Endothelial cell of umbilical vein (primary cell): ENCODE results near the gene C14orf119. TPM values are rescaled to one million over a fixed set of nuclear protein-coding genes. Genes with fewer than 3 reads are reported as not detected.

Experiments
- BruUV-seq: library from RNA; stranded (reverse); fragments of 400-500 nt; replicated peaks from 2 replicates; lab custom pipeline; 2021; lab: Mats Ljungman, UMichigan
- CTCF ChIA-PET: fragments of 300-600, 350-600 bp; sonication (Branson Sonifier 250); formaldehyde crosslinking; loops from one replicate; lab custom pipeline; 2021; ENCODE audit warnings: antibody characterized with exemption, inconsistent platforms; lab: Charles Lee
- POLR2A ChIA-PET: fragments of 300-600, 350-600 bp; sonication (Branson Sonifier 250); formaldehyde crosslinking; loops from one replicate; lab custom pipeline; 2021; ENCODE audit warnings: antibody characterized with exemption, inconsistent platforms; lab: Charles Lee
- DNase-seq: peaks from one replicate; pipeline ENCODE4 v3.0.0-alpha.2; 2011; ENCODE audit warnings: low read depth, low spot score
- FAIRE-seq: peaks from 2 replicates; lab custom pipeline; 2011; peaks lifted over from hg19 to GRCh38; lab: Jason Lieb, UNC
- H2AFZ ChIP-seq: 2 replicates; pipeline ENCODE4 v1.6.0; 2012; ENCODE audit warnings: low read depth, low read length, control low read depth, inconsistent platforms
- H3K27ac ChIP-seq: 2 replicates; pipeline ENCODE4 v1.5.1; 2011; ENCODE audit warnings: low read depth, mild to moderate bottlenecking, control low read depth, low read length, moderate library complexity; ENCODE audit not compliant: insufficient read depth
- H3K27me3 ChIP-seq, 2 experiments: 2 replicates each; pipeline versions ENCODE4 v1.6.0 to v1.6.1; 2011; ENCODE audit warnings: low read length in 2 of 2, mixed read lengths in 1 of 2; ENCODE audit not compliant: control insufficient read depth in 2 of 2, insufficient read depth in 2 of 2
- H3K36me3 ChIP-seq, 2 experiments: 2 replicates in 1 of 2; 3 replicates in 1 of 2; pipeline ENCODE4 v1.5.1; 2011; ENCODE audit warnings: low read length in 2 of 2, mild to moderate bottlenecking in 1 of 2, moderate library complexity in 1 of 2; ENCODE audit not compliant: control insufficient read depth in 2 of 2, insufficient read depth in 2 of 2; ENCODE audit errors: extremely low read depth in 1 of 2
- H3K4me1 ChIP-seq: 3 replicates; pipeline ENCODE4 v1.5.1; 2011; ENCODE audit warnings: mild to moderate bottlenecking, low read length; ENCODE audit not compliant: control insufficient read depth, insufficient read depth; ENCODE audit errors: extremely low read depth
- H3K4me2 ChIP-seq: 2 replicates; pipeline ENCODE4 v1.6.1; 2011; ENCODE audit warnings: low read length, control low read depth, mixed read lengths; ENCODE audit not compliant: insufficient read depth
- H3K4me3 ChIP-seq, 3 experiments: fragments of 200-600 bp in 1 of 3; sonication (generic), shearing (Covaris generic) in 1 of 3; replicated peaks in 1 of 3; 2 replicates each; pipeline ENCODE4 v1.5.1; 2011 to 2016; ENCODE audit warnings: control low read depth in 3 of 3, low read length in 3 of 3, mild to moderate bottlenecking in 2 of 3, inconsistent platforms in 1 of 3, low read depth in 1 of 3, moderate library complexity in 1 of 3; ENCODE audit not compliant: insufficient read depth in 1 of 3
- H3K79me2 ChIP-seq: 2 replicates; pipeline ENCODE4 v1.6.0; 2012; ENCODE audit warnings: low read length, inconsistent platforms; ENCODE audit not compliant: control insufficient read depth, insufficient read depth
- H3K9ac ChIP-seq: replicated peaks from 2 replicates; pipeline ENCODE3; 2011; ENCODE audit warnings: low read length, control low read depth; ENCODE audit not compliant: insufficient read depth; ENCODE audit errors: extremely low read depth
- H3K9me1 ChIP-seq: replicated peaks from 3 replicates; pipeline ENCODE4 v1.6.0; 2011; ENCODE audit warnings: mild to moderate bottlenecking, low read length; ENCODE audit not compliant: control insufficient read depth, insufficient read depth; ENCODE audit errors: extremely low read depth
- H3K9me3 ChIP-seq: replicated peaks from 2 replicates; pipeline ENCODE4 v1.5.1; 2012; ENCODE audit warnings: low read length, inconsistent platforms; ENCODE audit not compliant: control insufficient read depth, insufficient read depth
- H4K20me1 ChIP-seq: replicated peaks from 2 replicates; pipeline ENCODE3; 2011; ENCODE audit warnings: mild to moderate bottlenecking, low read length; ENCODE audit not compliant: control insufficient read depth, insufficient read depth; ENCODE audit errors: extremely low read depth
- EZH2 ChIP-seq: IDR thresholded peaks from 2 replicates; pipeline ENCODE4 v1.6.1; 2012; ENCODE audit warnings: borderline replicate concordance, low read depth, mild to moderate bottlenecking, moderate library complexity, low read length, inconsistent platforms; ENCODE audit not compliant: severe bottlenecking
- FOS ChIP-seq: IDR thresholded peaks from 2 replicates; pipeline ENCODE4 v1.6.1; 2011; ENCODE audit warnings: mild to moderate bottlenecking, low read length, moderate library complexity, borderline replicate concordance; ENCODE audit not compliant: insufficient read depth
- GATA2 ChIP-seq: IDR thresholded peaks from 2 replicates; pipeline ENCODE4 v1.7.0; 2011; ENCODE audit warnings: low read depth, mild to moderate bottlenecking, moderate library complexity, mixed read lengths, low read length; ENCODE audit not compliant: insufficient read length, insufficient read depth
- JUN ChIP-seq: IDR thresholded peaks from 2 replicates; pipeline ENCODE4 v1.6.1; 2011; ENCODE audit warnings: borderline replicate concordance, low read depth; ENCODE audit not compliant: insufficient read length, insufficient read depth
- MYC ChIP-seq: IDR thresholded peaks from one replicate; pipeline ENCODE4 v1.6.1; 2011; ENCODE audit warnings: mild to moderate bottlenecking, low read depth, low read length
- POLR2A ChIP-seq: IDR thresholded peaks from 2 replicates; pipeline ENCODE4 v1.6.1; 2012; ENCODE audit warnings: low read depth, mild to moderate bottlenecking, control low read depth, low read length
- POLR2AphosphoS5 ChIP-seq: IDR thresholded peaks from 2 replicates; pipeline ENCODE4 v1.6.1; 2012; ENCODE audit warnings: low read depth, mild to moderate bottlenecking, control low read depth, low read length, moderate library complexity; ENCODE audit not compliant: insufficient read depth
- dilution Hi-C: fragments of 300-500 bp; cut with MboI; formaldehyde crosslinking; loops from one replicate; pipeline ENCODE4 v1.15.0; 2019; ENCODE audit warnings: low sequenced_read_pairs; ENCODE audit not compliant: extremely low pct_ligation_motif_present
- intact Hi-C: fragments of 100-400 bp; cut with micrococcal nuclease; formaldehyde crosslinking; loops from one replicate; pipeline ENCODE4 v1.10.0; 2022
- polyA plus RNA-seq, 4 experiments: library from polyadenylated mRNA; depleted of rRNA in 3 of 4; stranded (reverse) in 3 of 4; unstranded in 1 of 4; fragments of >200 nt; gene quantifications; 2 replicates each; pipeline versions ENCODE4 v1.2.1 to v1.2.3, GENCODE V29; 2011 to 2012; ENCODE audit warnings: missing spikeins in 1 of 4
- total RNA-seq: library from RNA; stranded (reverse); gene quantifications from 2 replicates; pipeline ENCODE4 v1.2.3, GENCODE V29; 2021
- TF ChIP-seq, protein P1 (sequence below): IDR thresholded peaks from 2 replicates; pipeline ENCODE4 v1.6.1; 2011; ENCODE audit not compliant: insufficient read depth, insufficient read length
- TF ChIP-seq, protein P2 (sequence below), 2 donors: IDR thresholded peaks; 1 replicate in 1 of 2; 2 replicates in 1 of 2; pipeline ENCODE4 v1.5.1; 2011; ENCODE audit warnings: low read length in 2 of 2, mild to moderate bottlenecking in 2 of 2, moderate library complexity in 2 of 2, control low read depth in 1 of 2, inconsistent platforms in 1 of 2, low read depth in 1 of 2; ENCODE audit not compliant: insufficient read depth in 1 of 2; ENCODE audit errors: extremely low read depth in 1 of 2

C14orf119 gene
- total and polyA plus RNA-seq, 2 donors (not counting 3 experiments of a cell fraction or from before 2014, with no cell fraction given) = 58.3 to 60.5 TPM

DNA sequence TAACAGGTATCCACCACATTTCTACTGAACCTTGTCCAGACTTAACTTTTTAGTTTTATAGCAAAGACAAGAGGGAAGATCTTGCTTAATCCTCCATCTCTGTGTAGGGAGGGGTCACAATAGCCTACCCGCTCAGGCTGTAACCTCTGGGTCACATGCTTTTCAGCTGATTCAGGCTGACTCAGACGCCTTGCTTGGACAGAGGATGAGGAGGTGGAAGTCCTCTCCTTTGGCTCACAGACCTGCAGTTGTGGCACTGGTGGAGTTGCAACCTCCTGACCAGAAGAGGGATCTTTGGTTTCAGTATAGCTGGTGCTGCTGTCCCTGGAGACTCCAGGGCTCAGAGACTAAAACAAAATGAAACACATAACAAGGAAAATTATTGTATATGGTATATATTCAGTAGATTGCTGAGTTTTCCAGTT is 16.6 kb upstream of the C14orf119 start:
- peak; percentile 82 for DNase-seq
- intact Hi-C loops (loop anchor here (1.0 to 2.0 kb wide), 2 partner anchors 9 to 16 kb away; partner anchors contain the start of genes ACIN1 and C14orf119), dilution Hi-C loops (no loop called here)
- peaks cover 34 to 42% of the 10 kb centered on the region in 2 experiments for H3K36me3 ChIP-seq
- no peak overlapping the region for H3K4me3 ChIP-seq
- POLR2A ChIA-PET = interaction anchor here (0.6 to 1.0 kb wide), 3 partner anchors 10 to 17 kb away, joined by 4 to 5 read pairs (median 5); partner anchors contain the start of genes ACIN1 and C14orf119
- CTCF ChIA-PET = interaction anchor here (1.2 to 5.1 kb wide), 11 partner anchors 10 to 108 kb away, joined by 3 to 88 read pairs (median 20); partner anchors contain the start of genes ACIN1, C14orf119, CDH24 and CEBPE
- H3K79me2 ChIP-seq = peaks cover 8% of the 10 kb centered on the region
- H3K9ac ChIP-seq = peak overlapping the region; percentile 8
- BruUV-seq = no TSS peak
- no peaks in the 10 kb centered on the region for H4K20me1 ChIP-seq
- FAIRE-seq = peak; percentile 97
- peak overlapping the region; percentile 2 for H3K4me2 ChIP-seq
- no peaks in the 10 kb centered on the region for H3K27me3 ChIP-seq
- no peak overlapping the region for H2AFZ ChIP-seq
- no peaks in the 10 kb centered on the region for H3K9me1 ChIP-seq
- peaks cover 24% of the 10 kb centered on the region for H3K4me1 ChIP-seq
- peak overlapping the region; percentile 64 for H3K27ac ChIP-seq
- H3K9me3 ChIP-seq = no peaks in the 10 kb centered on the region
- TF ChIP-seq, protein P1, sequence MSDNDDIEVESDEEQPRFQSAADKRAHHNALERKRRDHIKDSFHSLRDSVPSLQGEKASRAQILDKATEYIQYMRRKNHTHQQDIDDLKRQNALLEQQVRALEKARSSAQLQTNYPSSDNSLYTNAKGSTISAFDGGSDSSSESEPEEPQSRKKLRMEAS = peak; percentile 39
- TF ChIP-seq FOS (peak; percentile 98), GATA2 (no peak), EZH2 (no peak), MYC (no peak), POLR2AphosphoS5 (peak; percentile 50), JUN (peak; percentile 63), POLR2A (peak; percentile 32)
- TF ChIP-seq, protein P2, sequence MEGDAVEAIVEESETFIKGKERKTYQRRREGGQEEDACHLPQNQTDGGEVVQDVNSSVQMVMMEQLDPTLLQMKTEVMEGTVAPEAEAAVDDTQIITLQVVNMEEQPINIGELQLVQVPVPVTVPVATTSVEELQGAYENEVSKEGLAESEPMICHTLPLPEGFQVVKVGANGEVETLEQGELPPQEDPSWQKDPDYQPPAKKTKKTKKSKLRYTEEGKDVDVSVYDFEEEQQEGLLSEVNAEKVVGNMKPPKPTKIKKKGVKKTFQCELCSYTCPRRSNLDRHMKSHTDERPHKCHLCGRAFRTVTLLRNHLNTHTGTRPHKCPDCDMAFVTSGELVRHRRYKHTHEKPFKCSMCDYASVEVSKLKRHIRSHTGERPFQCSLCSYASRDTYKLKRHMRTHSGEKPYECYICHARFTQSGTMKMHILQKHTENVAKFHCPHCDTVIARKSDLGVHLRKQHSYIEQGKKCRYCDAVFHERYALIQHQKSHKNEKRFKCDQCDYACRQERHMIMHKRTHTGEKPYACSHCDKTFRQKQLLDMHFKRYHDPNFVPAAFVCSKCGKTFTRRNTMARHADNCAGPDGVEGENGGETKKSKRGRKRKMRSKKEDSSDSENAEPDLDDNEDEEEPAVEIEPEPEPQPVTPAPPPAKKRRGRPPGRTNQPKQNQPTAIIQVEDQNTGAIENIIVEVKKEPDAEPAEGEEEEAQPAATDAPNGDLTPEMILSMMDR (IDR thresholded peaks at IDR 0.05; ENCODE audit: extremely low read depth in 1 of 2, insufficient read depth in 1 of 2, low read depth in 1 of 2, low read length in 2 of 2) = peak in 1 of 2 donors; percentile 1
